CD14-positive monocyte (primary cell): ENCODE data around the gene SAMD14. TPM values are rescaled to one million over a fixed set of nuclear protein-coding genes. Genes with fewer than 3 reads are reported as not detected.

Source experiments
- DNase-seq, 3 donors: peaks; one replicate each; pipeline ENCODE4 v3.0.0-alpha.2; 2011 to 2022
- H2AFZ ChIP-seq: 2 replicates; pipeline ENCODE4 v1.6.0; 2012; ENCODE audit warnings: mild to moderate bottlenecking, low read depth, low read length, inconsistent platforms; ENCODE audit not compliant: insufficient read depth, poor library complexity, severe bottlenecking
- H3K27ac ChIP-seq, 2 donors: 1 replicate in 1 of 2; 2 replicates in 1 of 2; pipeline ENCODE4 v1.5.1; 2012 to 2013; ENCODE audit warnings: low read length in 2 of 2, control low read depth in 1 of 2, inconsistent platforms in 1 of 2, low read depth in 1 of 2, mild to moderate bottlenecking in 1 of 2
- H3K27me3 ChIP-seq, 2 donors: one replicate each; pipeline versions ENCODE4 v1.6.0 to v1.6.1; 2011 to 2013; ENCODE audit warnings: low read length in 2 of 2; ENCODE audit not compliant: control insufficient read depth in 2 of 2, insufficient read depth in 2 of 2
- H3K36me3 ChIP-seq, 2 donors: replicated peaks in 1 of 2; 1 replicate in 1 of 2; 2 replicates in 1 of 2; pipeline versions ENCODE4 v1.5.1 to v1.6.1; 2012 to 2013; ENCODE audit warnings: low read length in 2 of 2, control low read depth in 1 of 2, inconsistent platforms in 1 of 2, mild to moderate bottlenecking in 1 of 2; ENCODE audit not compliant: insufficient read depth in 2 of 2, control insufficient read depth in 1 of 2
- H3K4me1 ChIP-seq, 2 donors: 1 replicate in 1 of 2; 2 replicates in 1 of 2; pipeline versions ENCODE4 v1.5.1 to v1.6.1; 2012 to 2013; ENCODE audit warnings: low read length in 2 of 2, control low read depth in 1 of 2, inconsistent platforms in 1 of 2, mild to moderate bottlenecking in 1 of 2, moderate library complexity in 1 of 2; ENCODE audit not compliant: insufficient read depth in 2 of 2, control insufficient read depth in 1 of 2
- H3K4me2 ChIP-seq: replicated peaks from 2 replicates; pipeline ENCODE3; 2012; ENCODE audit warnings: low read length, moderate library complexity, mild to moderate bottlenecking; ENCODE audit not compliant: poor library complexity, severe bottlenecking; ENCODE audit errors: extremely low read depth
- H3K4me3 ChIP-seq, 3 experiments: fragments of 200-600 bp in 1 of 3; sonication (generic) in 1 of 3; replicated peaks in 1 of 3; 1 replicate in 2 of 3; 2 replicates in 1 of 3; pipeline ENCODE4 v1.5.1; 2011 to 2013; ENCODE audit warnings: low read length in 3 of 3, mild to moderate bottlenecking in 3 of 3, control low read depth in 2 of 3, low read depth in 2 of 3, inconsistent platforms in 1 of 3, moderate library complexity in 1 of 3
- H3K79me2 ChIP-seq: 2 replicates; pipeline ENCODE4 v1.6.0; 2012; ENCODE audit warnings: mild to moderate bottlenecking, control low read depth, inconsistent platforms, low read length, moderate library complexity; ENCODE audit not compliant: insufficient read depth
- H3K9ac ChIP-seq: 2 replicates; pipeline ENCODE4 v1.6.0; 2017; ENCODE audit warnings: low read length, mild to moderate bottlenecking; ENCODE audit not compliant: insufficient read depth, poor library complexity, severe bottlenecking
- H3K9me3 ChIP-seq, 2 donors: replicated peaks in 1 of 2; 1 replicate in 1 of 2; 2 replicates in 1 of 2; pipeline versions ENCODE4 v1.5.1 to v1.6.1; 2012 to 2013; ENCODE audit warnings: low read length in 2 of 2, control low read depth in 1 of 2; ENCODE audit not compliant: control insufficient read depth in 1 of 2, insufficient read depth in 1 of 2
- H4K20me1 ChIP-seq: 2 replicates; pipeline ENCODE4 v1.6.0; 2012; ENCODE audit warnings: mild to moderate bottlenecking, low read length, control low read depth, moderate library complexity; ENCODE audit not compliant: insufficient read depth
- H3K27ac Mint-ChIP-seq, 7 donors: one replicate each; pipeline ENCODE4 v1.8.0; 2020; ENCODE audit warnings: mild to moderate bottlenecking in 7 of 7, mixed read lengths in 7 of 7, moderate library complexity in 6 of 7, inconsistent platforms in 2 of 7
- H3K27me3 Mint-ChIP-seq, 3 donors: one replicate each; pipeline ENCODE4 v1.8.0; 2021 to 2022; ENCODE audit warnings: low read depth in 3 of 3, mild to moderate bottlenecking in 3 of 3, mixed read lengths in 3 of 3, moderate library complexity in 3 of 3, inconsistent platforms in 1 of 3
- H3K36me3 Mint-ChIP-seq, 2 donors: one replicate each; pipeline ENCODE4 v1.8.0; 2020; ENCODE audit warnings: mixed read lengths in 2 of 2, inconsistent platforms in 1 of 2, mild to moderate bottlenecking in 1 of 2
- H3K4me1 Mint-ChIP-seq: one replicate; pipeline ENCODE4 v1.8.0; 2020; ENCODE audit warnings: mild to moderate bottlenecking, mixed read lengths
- H3K4me3 Mint-ChIP-seq, 2 donors: one replicate each; pipeline ENCODE4 v1.8.0; 2020; ENCODE audit warnings: mild to moderate bottlenecking in 2 of 2, mixed read lengths in 2 of 2, moderate library complexity in 1 of 2
- H3K9me3 Mint-ChIP-seq, 7 donors: one replicate each; pipeline ENCODE4 v1.8.0; 2020 to 2022; ENCODE audit warnings: mixed read lengths in 7 of 7, mild to moderate bottlenecking in 6 of 7, moderate library complexity in 6 of 7, inconsistent platforms in 2 of 7
- WGBS: methylation state at CpG from one replicate; pipeline ENCODE4 v1.1.5; 2013; ENCODE audit warnings: missing lambda C conversion rate; ENCODE audit not compliant: insufficient coverage; 5-methylcytosine and 5-hydroxymethylcytosine counted together
- intact Hi-C, 2 donors: fragments of 100-400 bp; cut with micrococcal nuclease; formaldehyde crosslinking; loops; one replicate each; pipeline versions ENCODE4 v1.15.0 to v1.15.1; 2023
- polyA minus RNA-seq: library from RNA; depleted of rRNA, polyadenylated mRNA; stranded (reverse); fragments of >200 nt; gene quantifications from 2 replicates; pipeline ENCODE4 v1.2.3, GENCODE V29; 2012
- polyA plus RNA-seq, 3 donors: library from polyadenylated mRNA; depleted of rRNA in 1 of 3; unstranded in 2 of 3; stranded (reverse) in 1 of 3; fragments of 300-500 nt in 2 of 3; fragments of >200 nt in 1 of 3; fragmentation: Illumina TruSeq in 2 of 3; gene quantifications; 1 replicate in 2 of 3; 2 replicates in 1 of 3; pipeline ENCODE4 v1.2.3, GENCODE V29; 2012 to 2021
- total RNA-seq, 12 experiments: library from RNA in 1 of 12; stranded (reverse) in 1 of 12; fragments of 120-200 nt in 1 of 12; gene quantifications; one replicate each; pipeline ENCODE4 v1.2.4 and lab custom pipeline; 2013 to 2026; ENCODE audit warnings: mixed read lengths in 6 of 12, inconsistent platforms in 1 of 12
- TF ChIP-seq, protein P1 (sequence below): fragments of 200-600 bp; IDR thresholded peaks from one replicate; pipeline ENCODE4 v1.8.0; 2022; ENCODE audit warnings: antibody characterized with exemption, mild to moderate bottlenecking

Gene SAMD14
- total RNA-seq (2013) = 0.06 TPM
- polyA plus RNA-seq = under 1 TPM in 1 of 3 donors, not detected in 2; 0.09 TPM
- polyA minus RNA-seq = 0.14 TPM in 1 of 2 replicates, not detected in the other
- total RNA-seq (lab: John Stamatoyannopoulos, UW) = 0.77 to 3.3 (median 1.2) reads per million in 11 experiments

DNA sequence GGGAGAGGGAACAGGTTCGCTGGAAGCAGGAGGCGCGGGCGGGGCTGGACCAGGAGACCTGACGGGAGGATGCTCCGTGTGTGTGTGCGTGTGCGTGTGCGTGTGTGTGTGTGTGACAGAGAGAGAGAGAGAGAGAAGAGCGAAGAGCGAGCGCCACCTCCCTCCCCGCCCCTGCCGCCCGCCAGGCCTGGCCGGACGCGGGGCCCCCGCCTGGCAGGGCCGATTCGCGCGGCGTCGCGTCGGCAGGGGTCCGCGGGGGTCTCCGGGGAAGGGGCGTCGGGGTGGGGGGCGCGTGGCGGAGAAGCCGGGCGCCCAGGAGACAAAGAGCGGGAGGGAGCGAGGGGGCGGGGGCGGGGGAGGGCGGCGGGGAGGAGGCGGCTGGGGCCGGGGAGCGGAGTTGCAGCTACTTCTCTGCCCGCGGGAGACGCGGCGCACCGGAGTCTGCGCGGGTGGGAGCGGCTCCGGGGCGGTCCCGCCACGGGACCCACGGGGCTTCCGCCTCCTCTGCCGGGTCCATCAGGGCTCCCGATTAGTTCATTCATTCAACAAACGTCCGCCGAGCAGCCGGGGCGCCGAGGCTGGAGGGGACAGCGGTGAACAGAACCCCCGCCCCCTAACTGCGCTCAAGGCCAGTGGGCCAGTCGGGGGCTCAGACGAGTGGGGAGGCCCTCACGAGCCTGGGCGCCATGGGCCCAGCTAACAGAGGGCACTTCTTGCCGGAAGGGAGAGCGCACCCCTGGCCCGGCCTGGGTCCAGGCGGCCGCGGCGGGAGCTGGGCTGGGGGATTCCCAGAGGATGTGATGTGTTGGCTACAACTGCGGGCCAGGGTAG is at the start of gene SAMD14:
SAMD14 (minus strand) TSS at position 433 of the 831 bp plus-strand sequence. CDS start 5,201 bp downstream, outside the sequence.
- H3K36me3 Mint-ChIP-seq = peaks cover 26 to 33% of the 10 kb centered on the region in 2 donors
- H3K4me3 Mint-ChIP-seq = peak within 1 kb of the TSS; percentile 53 to 95
- Histone ChIP-seq H2AFZ (no peak within 1 kb of the TSS), H3K79me2 (no peaks in the 10 kb centered on the region), H3K9ac (peak within 1 kb of the TSS; percentile 27), H3K4me1 (peaks cover 24 to 36% of the 10 kb centered on the region in 2 donors), H3K9me3 (peaks cover 3 to 13% of the 10 kb centered on the region in 2 donors), H4K20me1 (peaks cover 44% of the 10 kb centered on the region), H3K4me3 (peak within 1 kb of the TSS in 1 of 3 experiments; percentile 55), H3K27me3 (peaks cover 32 to 53% of the 10 kb centered on the region in 2 donors), H3K27ac (no peak within 1 kb of the TSS), H3K36me3 (peaks cover 16 to 22% of the 10 kb centered on the region in 2 donors), H3K4me2 (peak within 1 kb of the TSS; percentile 65)
- TF ChIP-seq, protein P1, sequence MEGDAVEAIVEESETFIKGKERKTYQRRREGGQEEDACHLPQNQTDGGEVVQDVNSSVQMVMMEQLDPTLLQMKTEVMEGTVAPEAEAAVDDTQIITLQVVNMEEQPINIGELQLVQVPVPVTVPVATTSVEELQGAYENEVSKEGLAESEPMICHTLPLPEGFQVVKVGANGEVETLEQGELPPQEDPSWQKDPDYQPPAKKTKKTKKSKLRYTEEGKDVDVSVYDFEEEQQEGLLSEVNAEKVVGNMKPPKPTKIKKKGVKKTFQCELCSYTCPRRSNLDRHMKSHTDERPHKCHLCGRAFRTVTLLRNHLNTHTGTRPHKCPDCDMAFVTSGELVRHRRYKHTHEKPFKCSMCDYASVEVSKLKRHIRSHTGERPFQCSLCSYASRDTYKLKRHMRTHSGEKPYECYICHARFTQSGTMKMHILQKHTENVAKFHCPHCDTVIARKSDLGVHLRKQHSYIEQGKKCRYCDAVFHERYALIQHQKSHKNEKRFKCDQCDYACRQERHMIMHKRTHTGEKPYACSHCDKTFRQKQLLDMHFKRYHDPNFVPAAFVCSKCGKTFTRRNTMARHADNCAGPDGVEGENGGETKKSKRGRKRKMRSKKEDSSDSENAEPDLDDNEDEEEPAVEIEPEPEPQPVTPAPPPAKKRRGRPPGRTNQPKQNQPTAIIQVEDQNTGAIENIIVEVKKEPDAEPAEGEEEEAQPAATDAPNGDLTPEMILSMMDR = no peak
- H3K9me3 Mint-ChIP-seq = peaks cover 2 to 27% (median 18%) of the 10 kb centered on the region in 7 donors
- peak; percentile 26 to 85 (median 56) for DNase-seq
- WGBS = under 1% methylated on average over 40 of the region's 84 CpGs
- H3K27me3 Mint-ChIP-seq = peaks cover 63 to 74% (median 69%) of the 10 kb centered on the region in 3 donors
- intact Hi-C loops = no loop called here
- peak within 1 kb of the TSS in 3 of 7 donors; percentile 71 to 85 (median 75) for H3K27ac Mint-ChIP-seq
- peaks cover 38% of the 10 kb centered on the region for H3K4me1 Mint-ChIP-seq

DNA sequence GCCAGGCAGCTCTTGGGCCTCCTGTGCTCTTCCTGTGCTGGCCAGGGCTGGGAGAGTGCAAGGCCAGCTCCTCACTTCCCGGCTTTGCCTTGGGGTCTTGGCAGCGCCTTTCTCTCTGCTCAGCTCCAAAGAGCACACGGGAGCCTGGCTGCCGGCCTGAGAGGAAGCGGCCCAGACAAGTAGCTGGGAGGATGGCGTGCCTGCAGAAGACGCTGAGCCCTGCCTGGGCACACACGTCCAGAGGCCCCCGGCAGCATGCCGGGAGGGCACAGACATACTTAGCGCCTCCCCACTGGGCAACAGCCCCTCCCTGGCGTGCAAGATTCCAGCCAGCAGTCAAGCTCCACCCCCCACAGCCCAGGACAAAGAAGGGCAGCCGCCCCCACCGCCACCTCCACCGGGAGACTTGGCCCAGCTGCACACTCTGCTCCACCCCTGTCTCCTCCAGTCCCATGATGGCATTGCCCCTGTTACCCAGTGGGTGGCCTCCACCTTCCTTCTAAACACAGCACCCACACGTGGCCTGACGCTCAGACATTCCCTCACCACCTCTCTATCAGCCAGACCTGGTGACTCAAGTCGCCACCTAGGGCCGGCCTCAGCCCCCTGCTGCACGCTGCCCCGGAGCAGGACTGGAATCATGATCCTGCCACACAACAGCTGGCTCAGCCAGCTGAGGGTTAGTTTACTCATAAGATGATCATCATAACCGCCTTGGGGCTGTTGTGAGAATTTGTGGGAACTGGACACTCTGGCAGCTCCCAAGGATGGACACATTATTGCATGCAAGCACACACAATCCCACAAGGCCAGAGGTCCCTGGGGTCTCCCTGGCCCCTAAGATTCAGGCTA is 48.2 kb upstream of the SAMD14 start:
- TF ChIP-seq, protein P1 = peak; percentile 43
- Histone ChIP-seq H3K9me3 (no peaks in the 10 kb centered on the region), H3K36me3 (no peaks in the 10 kb centered on the region), H3K4me1 (peaks cover 13 to 30% of the 10 kb centered on the region in 2 donors), H3K27me3 (no peaks in the 10 kb centered on the region), H3K4me2 (peak overlapping the region; percentile 57), H3K9ac (no peak overlapping the region), H2AFZ (peak overlapping the region; percentile 69), H3K4me3 (peak overlapping the region in 1 of 3 experiments; percentile 48), H3K79me2 (no peaks in the 10 kb centered on the region), H4K20me1 (no peaks in the 10 kb centered on the region), H3K27ac (no peak overlapping the region)
- intact Hi-C loops = no loop called here
- Mint-ChIP-seq H3K27ac (peak overlapping the region in 2 of 7 donors; percentile 57 to 86), H3K4me3 (peak overlapping the region; percentile 68 to 88), H3K27me3 (peaks cover 11 to 15% (median 14%) of the 10 kb centered on the region in 3 donors), H3K9me3 (peaks cover 0 to 2% (median 0%) of the 10 kb centered on the region in 7 donors), H3K36me3 (peaks cover 0 to 2% of the 10 kb centered on the region in 2 donors), H3K4me1 (peaks cover 25% of the 10 kb centered on the region)
- WGBS = 18% methylated on average over 14 of the region's 22 CpGs
- peak; percentile 55 to 69 (median 67) for DNase-seq
